Activated T-helper 9 cell treated with anti-CD3 and anti-CD28 coated beads, Interleukin-2, amount 50 U/mL, for 16 hours (primary cell): ENCODE data around the gene SERGEF.

Source experiments
- DNase-seq: peaks from one replicate; pipeline ENCODE4 v3.0.0-alpha.2; 2020; ENCODE audit warnings: low read depth

The SERGEF gene

DNA sequence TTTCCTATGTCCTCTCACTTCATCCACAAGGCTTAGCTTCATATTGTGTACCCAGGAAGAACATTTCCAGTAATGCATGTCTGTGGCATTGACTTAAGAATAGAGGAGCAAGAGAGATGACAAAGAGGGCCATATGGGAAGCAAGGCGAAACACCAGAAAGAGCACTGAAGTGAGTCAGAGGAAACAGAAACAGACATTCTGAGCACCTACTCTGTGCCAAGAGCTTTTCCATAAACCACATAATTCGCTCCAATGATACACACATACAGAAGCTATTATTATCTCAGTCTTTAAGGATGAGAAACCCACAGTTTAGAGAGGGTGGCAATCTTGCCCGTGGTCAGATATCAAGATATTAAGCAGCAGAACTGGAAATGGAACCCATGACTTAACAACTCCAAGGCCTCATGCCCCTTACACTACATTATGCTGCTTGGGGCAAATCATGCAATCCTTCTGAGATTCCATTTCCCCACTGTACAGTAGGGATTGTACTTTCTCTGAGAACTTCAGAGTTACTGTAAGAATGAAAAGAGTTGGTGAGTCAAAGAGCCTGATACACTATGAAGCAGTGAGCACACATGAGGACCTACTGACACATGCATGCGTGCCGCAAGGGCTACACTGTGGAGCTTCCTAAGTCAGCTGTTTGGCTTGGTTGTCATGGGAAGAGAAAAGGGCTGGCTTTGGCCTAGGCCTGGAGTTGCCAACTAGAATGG lies 151.7 kb downstream of the SERGEF start:
- DNase-seq, result no peak

DNA sequence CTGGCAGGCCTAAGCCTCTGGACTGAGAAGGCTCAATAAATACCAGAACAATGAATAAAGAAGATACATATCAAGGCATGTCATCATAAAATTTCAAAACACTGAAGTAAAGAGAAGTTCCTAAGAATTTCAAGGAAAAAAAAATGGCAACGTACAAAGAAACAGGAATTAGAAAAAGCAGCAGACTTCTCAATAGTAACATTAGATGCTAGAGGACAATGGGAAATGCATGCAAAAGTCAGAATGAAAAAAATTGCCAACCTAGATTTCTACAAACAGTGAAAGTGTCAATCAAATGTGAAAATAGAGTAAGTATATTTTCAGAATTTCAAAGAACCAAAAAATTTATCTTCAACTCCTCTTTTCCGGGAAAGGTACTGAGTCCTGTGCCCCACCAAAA lies 153.3 kb downstream of the SERGEF start:
- no peak for DNase-seq

DNA sequence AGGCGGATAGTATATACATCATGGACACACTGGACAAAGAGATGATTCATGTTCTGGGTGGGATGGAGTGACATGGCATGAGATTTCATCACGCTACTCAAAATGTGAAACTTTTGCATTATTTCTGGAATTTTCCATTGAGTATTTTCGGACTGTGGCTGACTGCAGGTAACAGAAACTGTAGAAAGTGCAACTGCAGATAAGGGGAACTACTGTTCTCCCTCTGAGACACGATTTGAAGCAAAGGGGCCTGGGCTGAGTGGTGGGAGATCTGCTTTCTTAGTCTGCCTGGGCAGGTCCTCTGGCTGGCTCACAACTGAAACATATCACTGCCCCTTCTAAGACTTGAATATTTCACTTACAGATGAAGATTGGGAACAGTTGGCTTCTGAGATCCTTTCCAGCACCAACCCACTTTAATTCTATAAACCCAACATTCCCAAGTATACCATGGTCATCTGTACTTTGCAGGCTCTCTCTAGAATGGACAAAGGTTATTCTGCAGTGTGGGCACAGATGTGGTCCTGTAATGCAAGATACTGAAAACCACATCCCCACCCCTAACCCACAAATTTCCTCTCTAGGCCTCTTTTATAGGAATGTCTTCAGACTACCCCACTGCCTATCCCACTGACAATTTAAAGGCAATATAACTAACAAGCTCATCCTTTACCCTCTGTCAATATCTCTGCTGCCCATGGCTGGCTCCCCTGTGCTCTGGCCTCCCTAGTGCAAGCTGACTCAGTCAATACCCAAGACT lies 157.1 kb downstream of the SERGEF start:
- no peak for DNase-seq

DNA sequence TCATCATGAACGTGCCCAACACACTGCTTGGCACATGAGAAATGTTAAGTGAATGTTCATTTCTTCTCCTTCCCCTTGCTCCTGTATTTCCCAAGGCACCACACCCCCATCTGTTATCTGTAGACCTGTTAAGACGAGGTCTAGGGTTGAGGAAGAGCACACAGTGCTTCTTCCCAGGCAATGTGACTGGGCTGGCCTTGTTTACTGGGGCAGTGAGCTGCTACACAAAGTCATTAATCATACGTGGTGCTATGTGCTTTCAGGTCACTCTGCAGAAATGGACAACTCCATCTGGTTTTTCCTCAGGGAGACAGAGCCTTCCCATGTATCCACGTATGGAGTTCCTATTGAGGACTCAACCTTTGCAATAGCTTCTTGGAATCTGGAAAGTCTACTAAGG lies 159.6 kb downstream of the SERGEF start:
- DNase-seq, result no peak

DNA sequence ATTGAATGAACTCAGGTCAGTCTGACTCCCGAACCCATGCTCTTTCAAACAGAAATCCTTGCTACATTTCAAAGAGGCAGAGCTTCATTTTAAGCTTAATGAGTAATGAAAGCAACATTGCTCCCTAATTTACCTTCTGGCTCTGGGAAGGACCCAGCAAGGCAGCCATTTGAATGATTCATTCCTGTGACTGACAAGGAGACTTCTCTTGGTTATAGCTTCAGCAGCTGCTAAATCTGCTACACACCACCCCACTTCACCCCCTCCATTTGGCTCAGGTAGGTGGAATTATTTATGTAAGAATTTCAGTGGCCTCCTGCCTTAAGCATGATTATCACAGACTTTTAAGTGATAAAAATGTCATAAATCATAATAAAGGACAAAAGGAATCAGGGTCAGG lies 160.6 kb downstream of the SERGEF start:
- no peak for DNase-seq

DNA sequence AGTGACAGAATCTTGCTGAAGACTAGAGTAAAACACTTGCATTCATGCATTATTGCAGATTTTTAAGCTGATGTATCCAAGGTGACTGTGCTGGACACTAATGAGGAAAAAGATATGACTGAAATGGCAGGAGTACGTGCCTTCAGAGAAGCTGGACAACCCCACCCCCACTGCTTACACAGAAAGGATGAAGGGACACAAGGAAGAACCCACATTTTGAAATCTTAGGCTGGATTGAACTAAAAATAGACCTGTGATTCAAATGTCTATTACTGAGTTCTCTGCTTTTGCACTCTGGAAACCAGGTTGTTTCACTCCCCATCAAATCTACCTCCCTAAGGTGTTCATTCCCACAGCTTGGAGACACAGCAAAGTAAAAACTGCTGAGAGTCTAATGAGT lies 161.2 kb downstream of the SERGEF start:
- DNase-seq, result no peak

DNA sequence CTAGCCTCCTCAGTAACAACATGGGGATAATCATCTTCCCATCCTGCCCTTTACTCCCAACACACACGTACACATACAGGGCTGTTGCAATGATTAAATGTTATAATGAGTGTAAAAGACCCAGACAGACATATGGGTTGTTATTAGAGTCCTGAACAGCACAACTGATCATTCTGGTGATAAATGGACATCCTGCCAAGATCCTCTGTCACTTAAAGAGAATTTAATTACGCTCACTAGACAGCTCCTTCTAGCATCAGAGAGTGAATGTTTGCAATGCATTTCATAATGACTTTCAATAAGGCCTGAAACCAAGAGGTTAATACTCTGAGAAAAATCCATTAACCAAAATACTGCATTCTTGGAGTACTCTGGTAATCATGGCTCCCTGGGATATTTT lies 162.5 kb downstream of the SERGEF start:
- no peak for DNase-seq

DNA sequence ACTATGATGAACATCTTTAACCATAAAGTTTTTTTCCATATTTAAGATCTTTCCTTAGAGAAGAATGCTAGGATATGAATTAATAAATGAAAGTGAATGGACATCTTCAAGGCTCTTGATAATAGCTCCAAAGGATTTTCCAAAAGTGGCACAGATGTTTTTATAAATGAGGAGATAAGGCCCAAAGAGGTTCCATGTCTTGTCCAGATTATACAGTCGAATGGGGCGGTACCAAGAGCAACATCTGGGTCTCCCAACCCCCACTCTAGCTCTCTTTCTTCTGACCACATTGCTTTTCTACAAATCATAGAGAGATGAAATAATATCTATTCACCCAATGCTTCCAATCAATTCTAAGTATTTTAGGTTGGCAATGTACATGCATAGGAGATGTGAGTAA lies 164.1 kb downstream of the SERGEF start:
- no peak for DNase-seq

DNA sequence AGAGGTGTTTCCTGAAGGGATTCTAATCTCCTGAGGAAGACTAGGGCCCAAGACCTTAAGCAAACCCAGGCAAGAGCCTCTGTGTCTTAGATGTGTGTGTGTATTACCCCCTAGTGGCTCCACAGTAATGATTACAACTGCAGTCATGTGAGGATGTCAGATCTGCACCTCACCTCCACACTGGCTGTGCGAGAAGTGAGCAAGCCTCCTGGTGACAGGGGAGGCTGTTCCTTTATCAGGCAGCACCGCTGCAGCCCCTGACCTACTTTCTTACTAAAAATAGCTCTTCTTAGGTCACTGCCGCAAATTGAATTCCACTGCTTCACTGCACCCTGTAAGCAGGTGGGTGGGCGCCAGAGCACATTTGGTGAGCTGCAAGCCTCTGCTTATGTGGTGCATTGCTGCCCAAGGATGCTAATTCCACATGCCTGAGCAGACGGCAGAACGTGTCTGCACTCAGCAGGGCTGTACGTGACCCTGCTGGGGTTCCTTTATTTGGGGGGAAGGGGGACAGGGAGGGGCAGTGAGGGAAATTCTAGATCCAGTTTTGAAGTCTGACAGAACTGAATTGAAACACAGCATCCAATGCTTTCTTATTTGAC lies 165.9 kb downstream of the SERGEF start:
- no peak for DNase-seq

DNA sequence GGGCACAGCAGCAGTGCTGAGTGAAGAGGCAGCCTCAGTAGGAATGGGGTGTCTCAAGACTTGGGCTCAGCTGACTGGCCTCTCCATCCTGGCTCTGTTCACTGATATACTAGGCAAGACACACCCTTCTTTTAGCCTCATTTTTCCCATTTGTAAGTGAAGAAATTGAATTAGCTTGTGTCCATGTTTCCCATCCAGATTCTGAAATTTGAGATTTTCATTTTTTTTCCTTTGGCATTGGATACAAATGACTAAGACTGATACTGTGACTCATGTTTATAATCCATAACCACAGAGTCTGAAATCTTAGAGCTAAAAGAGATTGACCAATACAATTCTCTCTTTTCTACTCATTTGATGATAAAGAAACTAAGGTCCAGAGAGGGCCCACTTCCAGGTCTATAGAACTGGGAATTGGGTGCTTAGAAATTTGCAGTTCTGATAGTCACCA lies 167.4 kb downstream of the SERGEF start:
- DNase-seq, result no peak

DNA sequence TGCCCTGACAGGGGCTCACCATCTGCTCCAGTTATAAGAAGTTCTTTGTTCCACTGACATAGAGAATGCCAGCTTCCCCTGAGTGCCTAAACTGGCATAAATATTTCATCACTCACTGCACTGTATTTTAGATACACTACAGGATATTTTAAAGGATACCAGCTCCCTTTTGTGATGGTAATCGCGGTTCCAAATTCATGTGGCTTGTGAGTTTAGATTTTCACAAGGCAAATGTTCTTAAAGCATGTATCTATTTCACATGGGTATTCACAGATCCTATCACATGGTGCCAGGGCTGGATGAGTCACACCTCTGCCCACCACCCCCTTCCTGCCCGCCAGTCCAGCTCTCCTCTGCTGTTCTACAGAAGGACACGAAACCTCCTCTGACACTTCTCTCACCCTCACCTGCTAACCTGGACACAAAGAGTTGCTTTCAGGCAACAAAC lies 172.7 kb downstream of the SERGEF start:
- DNase-seq, result no peak

DNA sequence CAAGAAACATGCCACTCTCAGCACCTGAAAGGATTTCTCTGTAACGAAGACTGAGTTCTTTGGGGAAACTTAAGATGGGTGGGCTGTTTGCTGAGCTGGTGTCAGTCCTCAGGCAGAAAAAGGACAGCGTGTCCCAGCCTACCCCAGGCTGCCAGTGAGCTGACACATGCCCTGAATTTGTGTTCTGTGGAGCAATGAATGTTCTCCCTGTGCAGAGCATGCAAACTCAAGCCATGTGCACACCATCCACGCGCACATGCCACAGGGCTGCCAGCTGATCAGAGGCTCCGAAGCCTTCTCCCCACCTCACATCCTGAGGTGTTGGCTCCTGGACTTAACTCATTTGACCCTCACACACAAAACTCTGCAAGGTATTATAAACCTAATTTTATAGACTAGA lies 173.4 kb downstream of the SERGEF start:
- DNase-seq, result no peak

DNA sequence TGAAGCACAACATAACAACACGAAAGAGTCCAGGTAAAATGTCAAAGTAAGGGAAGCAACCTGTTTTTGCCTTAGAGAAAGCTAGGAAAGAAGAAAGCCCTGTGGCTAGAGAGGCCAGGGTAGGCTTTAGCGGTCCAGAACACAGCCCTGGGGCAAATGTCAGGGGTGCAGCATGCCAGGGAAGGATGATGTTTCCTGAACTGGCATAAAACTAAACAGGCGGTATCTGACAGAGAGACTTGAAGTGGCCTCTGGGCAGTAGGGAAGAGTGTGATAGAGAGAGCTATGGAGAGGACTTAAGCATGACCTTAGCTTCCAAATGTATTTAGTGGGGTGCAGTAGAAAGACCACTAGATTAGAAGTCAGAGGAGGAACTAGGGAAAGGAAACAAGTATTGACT lies 174.7 kb downstream of the SERGEF start:
- no peak for DNase-seq

DNA sequence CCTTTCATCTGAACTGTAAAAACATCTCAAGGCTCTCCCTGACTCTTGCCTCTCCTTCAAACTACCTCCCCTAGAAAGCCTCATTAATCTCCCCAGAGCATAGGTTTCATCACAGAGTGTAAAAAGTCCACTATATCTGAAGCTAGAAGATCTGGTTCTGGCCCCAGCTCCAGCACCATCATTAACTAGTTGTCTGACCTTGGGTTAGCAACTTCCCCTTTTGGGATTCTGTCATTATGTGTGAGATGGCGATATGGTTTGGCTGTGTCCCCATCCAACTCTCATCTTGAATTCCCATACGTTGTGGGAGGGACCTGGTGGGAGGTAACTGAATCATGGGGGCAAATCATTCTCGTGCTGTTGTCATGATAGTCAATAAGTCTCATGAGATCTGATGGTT lies 181.0 kb downstream of the SERGEF start:
- DNase-seq, result no peak

DNA sequence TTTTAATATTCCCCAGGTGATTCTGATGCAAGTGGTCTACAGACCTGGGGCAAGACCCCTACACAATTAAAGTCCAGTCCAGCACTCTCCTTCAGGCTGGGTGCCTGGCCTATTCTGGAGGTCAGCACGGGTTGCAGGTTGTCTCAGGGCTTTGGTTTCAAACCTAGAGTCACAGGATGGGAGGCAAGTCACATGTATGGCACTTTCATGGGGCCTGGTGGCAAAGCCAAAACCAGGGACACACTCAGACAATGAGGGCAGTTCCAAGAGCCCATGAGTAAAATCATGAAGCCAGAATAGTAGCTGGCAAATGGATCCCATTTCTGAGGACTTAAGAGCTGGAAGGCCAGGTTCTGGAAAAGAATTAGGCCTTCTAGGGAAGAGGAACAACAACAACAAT lies 181.6 kb downstream of the SERGEF start:
- DNase-seq, result no peak

DNA sequence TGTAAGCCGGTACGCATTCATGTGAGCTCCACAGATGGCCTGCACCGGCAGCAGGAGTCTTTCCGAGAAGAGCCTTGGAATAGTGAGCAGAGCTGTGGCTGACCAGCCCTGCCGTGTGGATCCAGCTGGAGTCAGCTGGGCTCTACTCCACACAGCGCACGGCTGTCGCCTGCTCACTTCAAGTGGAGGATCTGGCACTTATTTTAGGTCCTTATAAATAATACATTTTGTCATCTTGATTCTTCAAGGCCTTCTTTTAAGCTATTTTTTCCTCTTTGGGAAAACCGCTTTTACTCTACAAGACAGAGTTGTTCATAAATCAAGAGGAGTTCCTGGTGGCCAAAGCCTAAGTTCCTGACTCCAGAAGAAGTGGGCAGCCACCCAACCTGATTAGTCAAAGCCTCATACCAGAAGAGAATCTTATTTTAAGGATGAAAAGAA lies 184.5 kb downstream of the SERGEF start:
- no peak for DNase-seq

DNA sequence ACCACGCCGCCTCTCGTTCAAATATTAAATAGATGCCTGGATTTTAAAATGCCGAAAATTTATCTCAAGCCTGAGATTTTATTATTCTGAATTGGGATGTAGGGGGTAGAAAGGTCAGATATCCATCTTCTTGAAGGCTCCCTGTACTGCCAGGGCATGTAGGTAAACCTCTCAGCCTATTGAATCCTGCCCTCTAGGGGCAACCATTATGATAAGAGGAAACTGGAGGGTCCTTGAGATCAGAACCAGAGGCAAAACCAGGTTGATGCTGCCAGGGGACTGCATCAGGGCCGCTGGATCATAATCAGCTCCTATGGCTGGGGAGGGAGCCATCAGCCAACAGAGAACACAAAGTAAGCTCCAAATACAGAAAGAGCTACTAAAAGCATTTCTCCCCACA lies 185.8 kb downstream of the SERGEF start:
- no peak for DNase-seq

DNA sequence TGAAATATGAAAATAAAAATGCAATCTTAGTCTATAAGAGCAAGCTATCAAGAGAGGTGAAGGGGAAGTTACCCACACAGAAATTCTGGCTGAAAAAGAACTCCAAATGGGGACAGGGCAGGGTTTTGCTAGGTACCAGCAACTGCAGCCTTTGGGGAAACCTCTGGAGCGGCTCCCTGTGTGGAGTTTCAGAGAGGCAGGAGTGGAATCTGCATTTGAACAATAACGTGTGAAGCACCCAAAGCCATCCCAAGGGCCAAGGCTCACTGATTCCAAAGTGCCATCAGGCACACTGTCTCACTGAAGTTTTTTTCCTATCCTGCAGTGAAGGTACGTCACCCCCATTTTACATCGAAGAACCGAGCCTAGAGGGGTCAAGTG lies 190.5 kb downstream of the SERGEF start:
- DNase-seq, result no peak

DNA sequence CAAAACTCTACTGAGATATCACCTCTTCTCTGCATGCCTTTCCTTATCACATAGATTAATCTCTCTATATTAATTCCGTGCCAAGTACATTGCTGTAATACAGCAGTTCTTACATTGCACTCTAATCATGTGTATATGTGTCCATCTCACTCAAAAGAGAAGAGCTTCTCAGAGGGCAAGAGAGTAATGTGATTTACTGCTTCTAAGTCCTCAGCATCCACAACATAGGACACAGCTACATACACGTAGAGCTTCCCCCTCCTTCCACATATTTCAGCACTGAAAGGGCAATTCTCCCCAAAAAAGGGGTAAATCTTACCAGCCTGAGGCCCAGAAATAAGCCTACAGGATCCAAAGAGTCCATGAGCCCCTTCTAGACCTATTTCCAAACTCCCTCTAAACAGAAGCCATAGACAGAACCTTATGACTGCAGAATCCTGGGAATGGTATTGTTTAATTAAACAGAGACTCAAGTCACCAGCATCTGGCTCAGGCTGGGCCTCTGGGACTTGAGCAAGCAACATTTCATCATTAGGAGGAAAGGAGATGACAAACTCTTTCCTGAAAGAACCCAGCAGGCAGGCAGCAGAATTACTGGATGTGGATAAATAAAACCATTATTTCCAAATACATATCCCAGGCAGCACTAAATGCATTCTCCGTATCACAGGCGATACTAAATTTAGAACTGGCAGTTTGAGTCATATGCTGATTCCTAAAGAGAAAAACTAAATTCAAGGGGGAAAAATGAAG lies 191.0 kb downstream of the SERGEF start:
- no peak for DNase-seq

DNA sequence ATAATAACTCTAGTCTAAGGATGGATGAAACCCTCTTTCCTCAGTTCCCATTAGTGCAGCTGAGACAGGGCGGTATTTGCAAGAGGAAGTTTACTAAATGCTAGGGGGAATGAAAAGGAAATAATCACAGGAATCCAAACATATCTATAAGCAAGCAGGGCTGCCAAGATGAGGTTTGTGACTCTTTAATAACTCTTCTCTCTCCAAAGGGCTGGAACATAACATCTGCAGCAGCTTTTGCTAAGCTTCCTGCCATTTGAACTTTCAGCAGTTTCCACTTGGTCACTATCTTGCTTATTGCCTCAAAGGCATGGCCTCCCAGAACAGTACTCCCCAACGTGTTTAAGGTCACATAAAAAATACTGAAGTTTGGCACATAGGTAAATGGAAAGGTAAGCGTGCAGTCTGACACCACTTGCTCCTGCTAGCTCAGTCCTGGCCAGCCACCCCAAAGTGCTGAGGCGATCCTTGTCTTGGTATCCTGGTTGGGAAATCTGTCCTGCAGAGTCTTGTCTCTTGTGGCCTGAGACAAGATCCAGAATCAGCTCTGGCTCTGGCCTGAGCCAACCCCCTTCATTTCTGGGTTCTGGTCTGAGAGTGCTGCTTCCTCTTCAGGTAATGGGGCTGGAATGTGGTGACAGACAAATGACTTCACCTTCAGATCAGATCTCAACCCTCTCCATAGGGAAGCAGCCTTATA lies 196.5 kb downstream of the SERGEF start:
- no peak for DNase-seq

DNA sequence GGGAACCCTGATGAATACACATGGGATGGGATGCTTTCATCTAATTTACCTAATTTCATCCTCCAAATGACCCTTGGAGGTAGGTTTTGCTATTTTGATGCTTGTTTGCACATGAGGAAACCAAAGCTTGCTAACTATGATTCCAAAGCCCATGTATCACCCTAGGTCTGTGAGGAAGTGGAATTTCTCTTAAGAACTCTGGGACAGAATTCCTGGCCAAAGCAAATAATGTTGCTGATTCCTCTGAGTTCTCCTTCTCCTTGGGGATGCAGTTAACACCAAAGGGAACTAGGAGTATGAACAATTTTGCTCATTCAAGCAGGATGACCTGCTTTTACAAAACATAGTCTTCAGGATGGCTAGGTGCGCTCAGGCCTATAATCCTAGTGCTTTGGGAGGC lies 198.3 kb downstream of the SERGEF start:
- DNase-seq, result no peak
